Measurements from ENCODE around the gene GDA.

Gene GDA

DNA sequence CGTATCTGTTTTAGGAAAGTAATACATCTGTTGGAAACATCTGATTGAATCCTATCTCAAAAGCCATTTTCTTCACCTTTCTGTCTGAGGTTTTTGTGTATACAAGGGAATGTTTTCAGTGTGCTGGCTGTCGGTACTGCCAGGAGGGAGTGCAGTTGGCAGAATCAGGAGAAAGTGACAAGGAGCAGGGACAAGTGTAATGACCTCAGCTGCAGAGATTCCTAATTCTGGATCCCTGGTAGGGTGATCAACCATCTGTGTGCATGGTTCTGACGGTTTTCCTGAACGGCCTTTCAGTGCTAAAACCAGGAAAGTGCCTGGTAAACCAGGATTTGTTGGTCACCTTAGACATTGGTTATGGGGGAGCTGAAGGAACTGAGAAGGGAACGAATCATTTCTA, 1.6 kb upstream of the GDA start:
- no peak overlapping the region for H3K4me3 ChIP-seq
- DNase-seq (ENCODE audit: low spot score): no peak
- no peak overlapping the region for H3K27ac ChIP-seq
- TF ChIP-seq, protein P1, sequence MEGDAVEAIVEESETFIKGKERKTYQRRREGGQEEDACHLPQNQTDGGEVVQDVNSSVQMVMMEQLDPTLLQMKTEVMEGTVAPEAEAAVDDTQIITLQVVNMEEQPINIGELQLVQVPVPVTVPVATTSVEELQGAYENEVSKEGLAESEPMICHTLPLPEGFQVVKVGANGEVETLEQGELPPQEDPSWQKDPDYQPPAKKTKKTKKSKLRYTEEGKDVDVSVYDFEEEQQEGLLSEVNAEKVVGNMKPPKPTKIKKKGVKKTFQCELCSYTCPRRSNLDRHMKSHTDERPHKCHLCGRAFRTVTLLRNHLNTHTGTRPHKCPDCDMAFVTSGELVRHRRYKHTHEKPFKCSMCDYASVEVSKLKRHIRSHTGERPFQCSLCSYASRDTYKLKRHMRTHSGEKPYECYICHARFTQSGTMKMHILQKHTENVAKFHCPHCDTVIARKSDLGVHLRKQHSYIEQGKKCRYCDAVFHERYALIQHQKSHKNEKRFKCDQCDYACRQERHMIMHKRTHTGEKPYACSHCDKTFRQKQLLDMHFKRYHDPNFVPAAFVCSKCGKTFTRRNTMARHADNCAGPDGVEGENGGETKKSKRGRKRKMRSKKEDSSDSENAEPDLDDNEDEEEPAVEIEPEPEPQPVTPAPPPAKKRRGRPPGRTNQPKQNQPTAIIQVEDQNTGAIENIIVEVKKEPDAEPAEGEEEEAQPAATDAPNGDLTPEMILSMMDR (IDR thresholded peaks at IDR 0.05): no peak

DNA sequence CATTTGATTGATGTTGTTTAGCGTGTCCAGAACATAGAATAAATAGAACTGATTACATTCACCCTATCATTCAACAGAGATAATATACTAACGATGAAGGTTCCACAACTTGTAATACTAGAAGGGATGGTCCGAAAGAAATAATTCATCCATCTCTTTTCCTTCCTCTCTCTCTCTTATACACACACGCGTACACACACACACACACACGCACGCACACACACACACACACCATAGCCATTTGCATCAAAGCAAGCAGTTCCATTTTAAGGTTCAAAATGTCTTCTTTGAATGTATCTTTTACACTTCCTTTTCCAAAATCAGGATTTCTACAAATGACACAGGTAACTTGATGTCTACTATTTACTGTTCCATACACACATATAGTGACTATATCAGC, 887 bp downstream of the GDA start:
- TF ChIP-seq, protein P1 (IDR thresholded peaks at IDR 0.05): no peak
- H3K4me3 ChIP-seq: no peak overlapping the region
- H3K27ac ChIP-seq: no peak overlapping the region
- no peak for DNase-seq (ENCODE audit: low spot score)

DNA sequence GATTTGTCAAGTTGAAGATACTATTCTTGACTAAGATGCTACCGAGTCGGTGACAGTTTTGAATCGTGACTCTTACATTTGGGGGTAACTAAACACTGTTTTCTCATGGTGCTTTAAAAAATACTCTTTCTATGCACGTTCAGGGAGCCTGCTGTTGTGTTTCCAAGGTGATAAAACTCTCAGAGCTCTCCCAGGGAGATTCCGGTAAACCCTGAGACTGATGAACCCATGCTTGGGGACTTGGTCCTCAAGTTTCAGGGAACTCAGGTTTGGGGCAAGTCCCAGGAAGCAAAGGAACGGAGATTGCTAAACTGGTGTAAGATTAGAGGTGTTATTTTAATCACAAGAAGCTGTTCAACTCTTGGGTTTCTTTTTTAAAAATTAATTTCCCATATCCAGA, 1.4 kb downstream of the GDA start:
- TF ChIP-seq, protein P1 (IDR thresholded peaks at IDR 0.05): no peak
- DNase-seq (ENCODE audit: low spot score): no peak
- Histone ChIP-seq H3K4me3 (no peak overlapping the region), H3K27ac (no peak overlapping the region)

DNA sequence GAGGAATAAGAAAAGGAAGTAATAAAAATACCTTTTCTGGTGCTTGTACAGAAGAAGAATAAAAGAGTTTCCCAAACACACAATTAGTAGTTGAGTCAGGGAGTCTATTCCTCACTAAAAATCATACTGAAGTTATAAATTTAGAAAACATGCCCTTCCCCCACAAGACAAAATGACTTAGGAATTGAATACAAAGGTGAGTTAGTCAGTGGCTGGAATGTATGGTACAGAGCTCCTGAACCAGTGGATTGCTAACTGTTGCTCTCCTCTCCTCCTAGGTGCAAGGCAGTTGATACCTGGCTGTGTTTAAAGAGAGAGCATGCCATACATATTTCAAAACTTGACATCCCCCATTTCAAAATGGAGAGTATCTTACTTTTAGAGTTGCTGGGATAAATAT, 1.9 kb downstream of the GDA start:
- Histone ChIP-seq H3K4me3 (no peak overlapping the region), H3K27ac (no peak overlapping the region)
- TF ChIP-seq, protein P1 (IDR thresholded peaks at IDR 0.05): no peak
- DNase-seq (ENCODE audit: low spot score): no peak

DNA sequence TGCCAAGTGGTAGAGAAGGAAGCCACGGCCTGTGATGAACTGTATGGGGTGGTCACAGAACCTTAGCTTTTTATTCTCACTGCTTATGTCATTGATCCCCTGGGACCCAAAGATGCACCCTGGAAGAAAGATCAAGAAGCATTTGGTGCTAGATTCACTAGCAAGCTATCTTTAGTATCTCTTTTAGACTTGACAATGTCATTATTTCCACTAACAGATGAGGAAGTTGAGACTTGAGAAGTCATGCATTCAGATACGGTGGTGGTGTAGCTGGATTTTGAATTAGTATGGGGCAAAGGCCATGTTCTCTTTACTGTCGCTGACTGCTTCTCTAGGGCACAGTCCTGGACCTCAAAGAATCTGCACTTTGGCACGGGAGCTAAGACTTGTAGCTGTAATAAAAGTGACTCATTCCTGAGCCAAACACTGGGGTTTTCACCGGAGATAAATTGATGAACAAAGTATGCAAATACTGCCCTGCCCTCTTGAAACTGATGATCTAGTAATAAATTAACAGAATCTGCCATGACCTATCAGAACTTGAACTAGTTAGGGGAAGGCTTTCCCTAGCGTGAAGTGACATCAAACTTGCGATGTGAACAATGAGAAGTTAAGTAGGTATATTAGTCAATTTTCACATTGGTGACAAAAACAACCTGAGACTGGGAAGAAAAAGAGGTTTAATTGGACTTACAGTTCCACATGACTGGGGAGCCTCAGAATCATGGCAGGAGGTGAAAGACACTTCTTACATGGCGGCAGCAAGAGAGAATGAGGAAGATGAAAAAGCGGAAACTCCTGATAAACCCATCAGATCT, 5.4 kb downstream of the GDA start:
- DNase-seq (ENCODE audit: low spot score): no peak
- no peak overlapping the region for H3K4me3 ChIP-seq
- H3K27ac ChIP-seq: no peak overlapping the region
- TF ChIP-seq, protein P1 (IDR thresholded peaks at IDR 0.05): no peak

DNA sequence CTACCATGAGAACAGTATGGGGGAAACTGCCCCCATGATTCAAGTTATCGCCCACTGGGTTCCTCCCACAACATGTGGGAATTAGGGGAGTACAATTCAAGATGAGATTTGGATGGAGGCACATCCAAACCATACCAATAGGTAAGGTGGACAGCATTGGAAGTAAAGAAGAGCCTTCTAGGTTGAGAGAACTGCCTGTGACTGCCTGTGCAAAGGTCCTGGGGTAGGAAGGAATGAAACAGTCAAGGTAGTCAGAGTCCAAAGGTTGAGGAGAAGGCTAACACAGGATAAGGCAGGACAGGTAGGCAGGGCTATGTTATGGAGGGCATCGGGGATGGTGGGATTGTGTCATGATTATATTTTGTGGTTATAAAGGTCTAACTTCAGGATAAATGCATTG, 6.1 kb downstream of the GDA start:
- H3K27ac ChIP-seq: no peak overlapping the region
- DNase-seq (ENCODE audit: low spot score): no peak
- TF ChIP-seq, protein P1 (IDR thresholded peaks at IDR 0.05): no peak
- H3K4me3 ChIP-seq: no peak overlapping the region

DNA sequence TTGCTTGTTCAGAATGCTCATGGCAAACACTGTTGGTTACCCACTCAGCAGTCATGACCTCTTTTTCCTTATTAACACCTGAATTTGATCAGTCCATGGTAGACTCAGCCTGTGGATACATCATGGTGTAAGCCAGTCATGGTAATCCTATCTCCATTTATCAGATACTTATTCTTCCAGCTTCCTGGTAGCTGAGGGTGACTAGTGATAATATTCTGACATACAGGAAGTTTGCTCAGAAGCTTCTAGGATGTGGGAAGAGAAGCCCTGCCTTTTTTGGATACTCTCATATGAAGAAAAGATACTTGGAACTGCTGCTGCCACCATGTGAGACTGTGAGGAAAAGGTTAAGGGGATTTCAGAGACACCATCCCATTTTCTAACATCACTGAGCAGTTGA, 7.3 kb downstream of the GDA start:
- no peak for DNase-seq (ENCODE audit: low spot score)
- no peak overlapping the region for H3K27ac ChIP-seq
- H3K4me3 ChIP-seq: no peak overlapping the region
- TF ChIP-seq, protein P1 (IDR thresholded peaks at IDR 0.05): no peak

All from coronary artery (tissue), 2 donors.